ENCODE measurements around the gene DAPK2.

DAPK2 gene

GRCh38 chr15:63879211-63879610, 167.1 kb downstream of the DAPK2 start:
- no peak for TF ChIP-seq GATA3 (IDR thresholded peaks at IDR 0.05; ENCODE audit: low read depth, low read length)
- TF ChIP-seq GATA2 (IDR thresholded peaks at IDR 0.05; ENCODE audit: low read depth, low read length): no peak

GRCh38 chr15:63877713-63878271, 168.5 kb downstream of the DAPK2 start:
- TF ChIP-seq GATA3 (IDR thresholded peaks at IDR 0.05; ENCODE audit: low read depth, low read length) (no peak), GATA2 (IDR thresholded peaks at IDR 0.05; ENCODE audit: low read depth, low read length) (no peak)

GRCh38 chr15:63876085-63876662, 170.1 kb downstream of the DAPK2 start:
- TF ChIP-seq GATA2 (IDR thresholded peaks at IDR 0.05; ENCODE audit: low read depth, low read length): no peak
- no peak for TF ChIP-seq GATA3 (IDR thresholded peaks at IDR 0.05; ENCODE audit: low read depth, low read length)

GRCh38 chr15:63874616-63875015, 171.7 kb downstream of the DAPK2 start:
- TF ChIP-seq GATA3 (IDR thresholded peaks at IDR 0.05; ENCODE audit: low read depth, low read length): no peak

- TF ChIP-seq GATA2 (IDR thresholded peaks at IDR 0.05; ENCODE audit: low read depth, low read length) (no peak), GATA3 (IDR thresholded peaks at IDR 0.05; ENCODE audit: low read depth, low read length) (no peak)
These were observed 173.3 kb downstream of the DAPK2 start for GRCh38 chr15:63872759-63873510.

- TF ChIP-seq GATA3 (IDR thresholded peaks at IDR 0.05; ENCODE audit: low read depth, low read length): no peak
- no peak for TF ChIP-seq GATA2 (IDR thresholded peaks at IDR 0.05; ENCODE audit: low read depth, low read length)
These were observed 175.6 kb downstream of the DAPK2 start for GRCh38 chr15:63870487-63871209.

GRCh38 chr15:63870043-63870394, 176.3 kb downstream of the DAPK2 start:
- TF ChIP-seq GATA3 (IDR thresholded peaks at IDR 0.05; ENCODE audit: low read depth, low read length): no peak
- no peak for TF ChIP-seq GATA2 (IDR thresholded peaks at IDR 0.05; ENCODE audit: low read depth, low read length)

- no peak for TF ChIP-seq GATA2 (IDR thresholded peaks at IDR 0.05; ENCODE audit: low read depth, low read length)
- no peak for TF ChIP-seq GATA3 (IDR thresholded peaks at IDR 0.05; ENCODE audit: low read depth, low read length)
These were observed 176.8 kb downstream of the DAPK2 start for GRCh38 chr15:63869371-63870042.

GRCh38 chr15:63864186-63864585, 182.1 kb downstream of the DAPK2 start:
- no peak for TF ChIP-seq GATA2 (IDR thresholded peaks at IDR 0.05; ENCODE audit: low read depth, low read length)
- no peak for TF ChIP-seq GATA3 (IDR thresholded peaks at IDR 0.05; ENCODE audit: low read depth, low read length)

GRCh38 chr15:63861946-63862517, 184.3 kb downstream of the DAPK2 start:
- TF ChIP-seq GATA3 (IDR thresholded peaks at IDR 0.05; ENCODE audit: low read depth, low read length) (no peak), GATA2 (IDR thresholded peaks at IDR 0.05; ENCODE audit: low read depth, low read length) (no peak)

GRCh38 chr15:63860555-63860954, 185.7 kb downstream of the DAPK2 start:
- no peak for TF ChIP-seq GATA2 (IDR thresholded peaks at IDR 0.05; ENCODE audit: low read depth, low read length)
- no peak for TF ChIP-seq GATA3 (IDR thresholded peaks at IDR 0.05; ENCODE audit: low read depth, low read length)

GRCh38 chr15:63860155-63860554, 186.1 kb downstream of the DAPK2 start:
- TF ChIP-seq GATA3 (IDR thresholded peaks at IDR 0.05; ENCODE audit: low read depth, low read length) (no peak), GATA2 (IDR thresholded peaks at IDR 0.05; ENCODE audit: low read depth, low read length) (no peak)

- TF ChIP-seq GATA3 (IDR thresholded peaks at IDR 0.05; ENCODE audit: low read depth, low read length): no peak
- no peak for TF ChIP-seq GATA2 (IDR thresholded peaks at IDR 0.05; ENCODE audit: low read depth, low read length)
These were observed 187.4 kb downstream of the DAPK2 start for GRCh38 chr15:63858881-63859280.

GRCh38 chr15:63858448-63858847, 187.8 kb downstream of the DAPK2 start:
- no peak for TF ChIP-seq GATA2 (IDR thresholded peaks at IDR 0.05; ENCODE audit: low read depth, low read length)
- TF ChIP-seq GATA3 (IDR thresholded peaks at IDR 0.05; ENCODE audit: low read depth, low read length): no peak

Data from SH-SY5Y (cell line).